GM19035 (cell line): ENCODE data around the gene COL5A1.

Experiments
- ATAC-seq: cut with Tn5 transposase; IDR thresholded peaks from one replicate; pipeline ENCODE4 v1.9.1; 2021; ENCODE audit not compliant: unreplicated experiment

COL5A1 gene

DNA sequence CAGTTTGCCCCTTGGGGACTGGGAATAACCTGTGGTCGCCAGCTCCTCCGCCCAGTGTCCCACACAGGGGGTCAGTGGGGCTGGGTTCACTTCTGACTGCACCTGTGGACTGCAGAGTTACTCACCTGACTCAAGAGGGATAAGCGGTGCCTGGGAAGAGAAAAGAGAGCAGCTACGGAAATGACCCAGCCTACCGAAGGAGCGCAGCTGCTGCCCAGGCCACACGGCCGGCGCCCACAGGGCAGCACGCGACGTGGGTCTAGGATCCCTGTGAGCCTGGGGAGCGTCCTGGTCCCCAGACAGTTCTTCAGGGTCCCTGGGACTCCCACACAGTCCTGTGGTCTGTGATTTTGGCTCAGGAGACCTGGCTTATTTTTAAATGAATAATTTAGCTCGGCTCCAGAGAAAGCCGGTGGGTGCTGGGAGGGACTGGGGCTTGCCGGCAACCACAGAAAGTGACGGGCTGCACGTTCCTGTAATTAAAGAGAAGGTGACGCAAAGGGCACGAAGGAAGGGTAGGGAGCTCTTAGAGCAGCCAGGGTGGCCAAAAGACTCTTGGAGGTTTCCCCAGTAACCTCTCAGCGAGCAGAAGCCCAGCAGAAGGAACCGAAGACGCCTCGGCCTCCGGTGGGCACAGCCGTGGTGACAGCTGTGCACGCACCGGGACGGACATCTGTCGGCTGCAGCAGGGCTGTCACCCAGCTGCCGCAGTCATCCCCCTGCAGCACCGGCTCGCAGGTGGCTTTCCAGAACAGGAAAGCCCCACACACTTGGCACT is 141.5 kb downstream of the COL5A1 start:
- no peak for ATAC-seq

DNA sequence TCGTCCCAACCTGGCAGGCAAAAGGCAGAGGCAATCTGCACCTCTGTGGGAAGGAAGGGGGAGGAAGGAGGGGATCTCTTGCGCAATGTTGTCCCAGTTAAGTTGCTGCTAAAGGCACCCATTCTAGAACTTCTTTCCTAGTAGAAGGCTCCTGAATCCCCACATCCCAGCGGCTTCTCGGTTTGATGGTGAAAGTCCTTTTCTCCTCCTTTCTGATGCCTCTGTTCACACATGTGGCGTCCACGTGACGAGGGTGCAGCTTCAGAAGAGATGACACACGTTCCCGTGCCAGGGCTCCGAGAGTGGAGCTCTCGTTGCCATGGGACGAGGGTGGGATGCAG is 142.1 kb downstream of the COL5A1 start:
- no peak for ATAC-seq

DNA sequence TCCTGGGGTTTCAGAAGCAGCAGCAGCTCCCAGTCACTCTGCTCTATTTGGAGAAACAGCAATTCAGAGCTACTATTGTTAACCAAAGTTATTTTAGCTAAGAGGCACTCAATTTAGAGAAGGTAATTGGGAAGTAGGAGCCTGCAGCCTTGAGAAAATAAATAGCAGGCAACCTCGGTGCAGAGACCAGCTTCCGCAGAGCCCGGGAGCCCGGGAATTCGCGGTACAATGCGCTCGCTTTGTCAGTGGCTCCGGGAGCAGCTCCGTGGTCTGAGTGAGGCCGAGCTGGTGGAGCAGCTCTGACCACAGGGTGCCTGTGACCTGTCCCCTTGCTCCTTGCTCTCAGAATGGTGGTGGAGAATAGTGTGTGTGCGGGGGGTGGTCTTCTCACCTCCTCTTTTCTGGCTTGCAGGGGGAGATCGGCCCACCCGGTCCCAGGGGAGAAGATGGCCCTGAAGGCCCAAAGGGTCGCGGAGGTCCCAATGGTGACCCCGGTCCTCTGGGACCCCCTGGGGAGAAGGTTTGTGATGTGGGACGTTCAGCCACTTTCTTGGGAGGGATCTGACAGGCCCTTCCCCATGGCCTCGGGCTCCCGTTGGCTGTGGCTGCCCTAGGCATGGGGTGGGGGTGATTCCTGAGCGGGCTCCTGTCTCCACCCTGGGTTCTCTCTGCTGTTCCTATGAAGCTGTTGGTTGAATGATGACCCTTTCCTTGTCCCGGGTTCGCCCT is 143.1 kb downstream of the COL5A1 start:
- no peak for ATAC-seq

DNA sequence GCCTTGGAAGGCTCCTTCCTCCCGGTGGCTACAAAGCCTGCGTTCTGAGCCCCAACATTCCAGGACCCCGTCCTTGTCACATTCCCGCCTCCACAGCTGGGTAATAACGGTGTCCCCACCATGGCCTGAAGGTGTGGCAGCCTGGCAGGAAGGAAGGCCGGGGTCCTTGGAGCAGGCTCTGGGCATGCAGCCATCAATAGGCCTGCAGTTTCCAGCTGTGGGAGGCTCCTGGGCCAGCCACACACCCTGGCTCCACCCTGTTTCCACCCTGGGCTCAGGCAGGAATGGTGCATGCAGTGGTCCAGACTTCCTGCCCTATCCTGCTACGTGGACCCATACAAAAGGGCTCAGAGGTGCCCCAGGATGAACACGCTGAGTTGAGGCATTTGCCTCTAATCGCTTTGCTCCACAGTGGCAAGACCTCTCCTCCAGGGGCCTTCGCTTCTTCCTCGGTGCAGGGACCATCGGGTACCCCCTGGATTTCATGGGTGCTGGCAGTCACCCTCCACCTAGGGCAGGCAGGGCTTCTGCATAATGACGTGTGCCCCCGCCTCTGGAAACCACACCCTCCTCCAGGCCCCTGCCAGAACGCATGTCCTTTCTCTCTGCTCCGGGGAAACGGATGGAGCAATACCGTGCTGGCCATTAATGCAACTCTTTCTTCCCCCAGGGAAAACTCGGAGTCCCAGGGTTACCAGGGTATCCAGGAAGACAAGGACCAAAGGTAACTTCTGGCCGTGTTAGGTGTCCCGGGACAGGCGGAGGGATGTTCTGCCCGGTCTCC is 143.9 kb downstream of the COL5A1 start:
- ATAC-seq, result no peak

- no peak for ATAC-seq
Observed at GRCh38 chr9:134787601-134788531, 146.3 kb downstream of the COL5A1 start.

- no peak for ATAC-seq
Observed at GRCh38 chr9:134789168-134789567, 147.6 kb downstream of the COL5A1 start.

GRCh38 chr9:134791009-134791408 is 149.4 kb downstream of the COL5A1 start:
- no peak for ATAC-seq

DNA sequence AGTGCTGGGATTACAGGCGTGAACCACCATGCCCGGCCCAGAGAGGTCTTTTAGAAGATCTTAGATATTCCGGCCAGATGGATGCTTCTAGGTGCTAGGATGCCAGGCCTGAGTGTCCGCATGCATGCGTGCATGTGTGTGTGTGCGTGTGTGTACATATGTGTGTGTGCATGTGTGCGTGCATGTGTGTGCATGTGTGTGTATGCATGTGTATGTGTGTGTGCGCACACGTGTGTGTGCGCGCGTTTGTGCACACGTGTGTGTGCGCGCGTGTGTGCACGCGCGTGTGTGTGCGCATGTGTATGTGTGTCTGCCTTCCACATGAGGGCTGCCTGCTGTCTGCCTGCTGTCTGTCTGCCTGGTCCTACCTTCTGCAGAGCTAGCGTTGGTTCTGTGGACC is 151.0 kb downstream of the COL5A1 start:
- ATAC-seq, result no peak

DNA sequence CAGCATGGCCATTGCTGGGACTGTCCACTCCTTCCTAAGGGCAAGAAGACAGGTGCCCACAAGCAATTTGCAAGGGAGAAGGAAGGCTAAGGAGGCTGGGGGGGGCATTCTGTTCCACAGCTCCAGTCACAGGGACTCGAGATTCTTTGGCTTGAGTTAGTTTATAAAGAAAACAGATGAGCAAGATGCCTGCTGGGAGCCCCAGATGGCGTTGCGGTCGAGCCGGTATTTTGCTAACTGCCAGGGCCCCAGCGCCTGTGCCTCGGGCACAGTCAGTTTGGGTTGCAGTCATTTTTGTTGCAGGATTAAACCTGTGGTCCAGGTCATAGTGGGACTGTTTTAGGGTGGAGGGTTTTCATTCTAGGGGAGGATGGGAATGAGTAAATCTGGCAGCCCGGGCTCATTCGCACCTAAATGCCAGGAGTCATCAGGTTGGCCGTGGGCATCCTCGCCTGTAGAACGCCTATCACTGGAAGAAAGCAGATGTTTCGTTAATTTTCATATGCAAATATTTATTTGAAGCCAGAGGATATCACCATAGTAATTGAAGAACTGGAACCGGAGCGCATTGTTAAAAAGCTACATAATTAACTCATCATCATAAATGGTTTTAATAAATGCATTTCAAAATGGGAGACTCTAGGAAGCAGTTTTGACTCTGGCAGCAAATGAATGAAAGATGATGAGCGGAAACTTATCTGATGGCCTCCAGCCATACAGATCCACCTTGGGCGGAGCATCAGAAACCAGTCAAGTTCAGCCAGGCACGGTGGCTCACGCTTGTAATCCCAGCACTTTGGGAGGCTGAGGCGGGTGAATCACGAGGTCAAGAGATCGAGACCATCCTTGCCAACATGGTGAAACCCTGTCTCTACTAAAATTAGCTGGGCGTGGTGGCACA is 151.9 kb downstream of the COL5A1 start:
- ATAC-seq, result no peak

- no peak for ATAC-seq
Observed at GRCh38 chr9:134794663-134795370, 153.2 kb downstream of the COL5A1 start.

GRCh38 chr9:134795446-134795845 is 153.8 kb downstream of the COL5A1 start:
- no peak for ATAC-seq

GRCh38 chr9:134796882-134797281 is 155.3 kb downstream of the COL5A1 start:
- ATAC-seq, result no peak

GRCh38 chr9:134800791-134801339 is 159.3 kb downstream of the COL5A1 start:
- no peak for ATAC-seq

GRCh38 chr9:134802216-134802795 is 160.7 kb downstream of the COL5A1 start:
- no peak for ATAC-seq

GRCh38 chr9:134804871-134805270 is 163.3 kb downstream of the COL5A1 start:
- no peak for ATAC-seq

DNA sequence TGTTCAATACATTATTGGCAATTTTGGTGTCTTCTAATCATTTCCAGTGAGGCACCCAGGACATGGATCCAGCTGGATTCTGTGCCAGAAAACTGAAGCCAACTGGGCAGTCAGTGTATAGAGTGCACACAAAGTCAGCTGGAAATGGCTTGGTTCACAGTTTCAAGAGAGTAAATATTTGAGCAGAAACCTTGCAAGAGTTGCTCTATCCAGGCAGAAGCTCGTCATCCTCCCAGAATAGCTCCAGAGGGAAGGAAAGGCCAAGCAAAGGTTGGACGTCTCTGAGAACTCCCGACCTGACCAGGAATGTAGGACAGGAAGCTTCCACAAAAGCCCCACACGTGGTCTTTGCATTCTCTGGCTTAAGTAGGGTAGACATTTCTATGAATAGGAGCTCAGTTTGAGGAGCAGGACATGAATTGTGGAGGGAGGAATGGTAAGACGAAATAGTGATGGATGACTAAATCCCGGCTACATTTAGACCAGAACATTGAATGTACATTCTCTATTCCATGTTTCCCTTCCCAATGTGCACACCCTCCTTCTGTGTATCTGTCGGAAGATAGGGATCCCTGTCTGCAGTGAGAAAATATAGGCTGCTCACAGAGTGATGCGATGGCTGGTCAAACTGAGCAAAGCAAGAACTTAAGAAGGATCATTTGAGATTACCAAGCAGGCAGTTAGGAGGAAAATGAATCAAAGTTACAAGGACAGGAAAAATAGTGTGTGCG is 166.3 kb downstream of the COL5A1 start:
- no peak for ATAC-seq

DNA sequence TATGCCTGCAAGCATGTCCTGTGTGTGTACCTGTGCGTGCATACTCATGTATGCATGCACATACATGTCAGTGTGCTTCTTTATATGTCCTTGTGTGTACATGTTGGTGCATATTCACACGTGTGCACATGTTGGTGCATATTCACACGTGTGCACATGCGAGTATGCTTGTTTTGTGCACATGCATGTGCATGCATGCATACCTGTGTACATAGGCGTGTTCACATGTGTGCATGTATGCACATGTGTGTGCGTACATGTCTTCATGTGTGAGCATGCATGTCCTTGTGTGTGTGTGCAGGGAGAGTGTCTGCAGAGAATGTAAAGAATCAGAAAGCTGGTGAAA is 166.8 kb downstream of the COL5A1 start:
- ATAC-seq, result no peak

- no peak for ATAC-seq
Observed at GRCh38 chr9:134809292-134809691, 167.7 kb downstream of the COL5A1 start.
